Stimulated activated CD4-positive, alpha-beta T cell treated with anti-CD3 and anti-CD28 coated beads, Interleukin-12 subunit alpha, Interleukin-12 subunit beta, amount 100 ng/mL, for 48 hours (primary cell): ENCODE results near the gene MOB1B.
"Not testable (repeated sequence)": the region's sequence is repeated elsewhere in the genome, so short reads cannot be mapped to it uniquely, and the experiment has no call there.

Experiments used
- DNase-seq, 3 donors: peaks; one replicate each; pipeline ENCODE4 v3.0.0-alpha.2; 2020; ENCODE audit warnings: low read depth in 2 of 3, low spot score in 1 of 3

Gene MOB1B

GRCh38 chr4:70901984-70902576 is at the start of gene MOB1B:
TSS of gene MOB1B (plus strand) at chr4:70902369. CDS start at chr4:70902537, 168 bp downstream.
- peak; percentile 70 to 83 (median 77) for DNase-seq

- no peak for DNase-seq
Measured at GRCh38 chr4:70855464-70855863, 46.7 kb upstream of the MOB1B start.

GRCh38 chr4:70858454-70858853 is 43.7 kb upstream of the MOB1B start:
- DNase-seq, result no peak

GRCh38 chr4:70859066-70859465 is 43.1 kb upstream of the MOB1B start:
- DNase-seq, result no peak

GRCh38 chr4:70863099-70863790 is 38.9 kb upstream of the MOB1B start:
- no peak for DNase-seq

GRCh38 chr4:70868778-70869177 is 33.4 kb upstream of the MOB1B start:
- DNase-seq, result no peak

GRCh38 chr4:70873216-70873615 is 29.0 kb upstream of the MOB1B start:
- DNase-seq, result no peak

GRCh38 chr4:70874268-70875156 is 27.7 kb upstream of the MOB1B start:
- no peak for DNase-seq

GRCh38 chr4:70877556-70877955 is 24.6 kb upstream of the MOB1B start:
- no peak for DNase-seq

GRCh38 chr4:70880739-70881138 is 21.4 kb upstream of the MOB1B start:
- DNase-seq, result no peak

- DNase-seq, result no peak
Measured at GRCh38 chr4:70885174-70885573, 17.0 kb upstream of the MOB1B start.

- no peak for DNase-seq
Measured at GRCh38 chr4:70892086-70892769, 9.9 kb upstream of the MOB1B start.

GRCh38 chr4:70893790-70894189 is 8.4 kb upstream of the MOB1B start:
- DNase-seq, result no peak

- DNase-seq, result no peak
Measured at GRCh38 chr4:70895405-70895804, 6.8 kb upstream of the MOB1B start.

GRCh38 chr4:70895811-70896491 is 6.2 kb upstream of the MOB1B start:
- DNase-seq, result no peak

GRCh38 chr4:70898581-70898980 is 3.6 kb upstream of the MOB1B start:
- not testable (repeated sequence) for DNase-seq

GRCh38 chr4:70901607-70901983 is 574 bp upstream of the MOB1B start:
- DNase-seq, result peak in 1 of 3 donors; percentile 5

GRCh38 chr4:70902577-70903290 is 565 bp downstream of the MOB1B start:
- DNase-seq, result peak in 1 of 3 donors; percentile 1

GRCh38 chr4:70903291-70903603 is 1.1 kb downstream of the MOB1B start:
- DNase-seq, result no peak

- DNase-seq, result no peak
Measured at GRCh38 chr4:70908993-70909556, 6.9 kb downstream of the MOB1B start.
